Panc1 (cell line): ENCODE data around the gene LIPC.

ENCODE experiments used
- SIN3A ChIP-seq: IDR thresholded peaks from 2 replicates; pipeline ENCODE4 v1.6.1; 2012; ENCODE audit warnings: low read depth, mild to moderate bottlenecking, low read length, moderate library complexity, borderline replicate concordance; ENCODE audit not compliant: insufficient read depth
- TCF7L2 ChIP-seq: IDR thresholded peaks from 2 replicates; pipeline ENCODE4 v1.6.1; 2011; ENCODE audit warnings: mild to moderate bottlenecking, low read depth, low read length, inconsistent platforms
- TF ChIP-seq, protein P1 (sequence below): fragments of 450-650 bp; IDR thresholded peaks from 2 replicates; pipeline ENCODE4 v1.5.1; 2017; ENCODE audit warnings: mild to moderate bottlenecking

DNA sequence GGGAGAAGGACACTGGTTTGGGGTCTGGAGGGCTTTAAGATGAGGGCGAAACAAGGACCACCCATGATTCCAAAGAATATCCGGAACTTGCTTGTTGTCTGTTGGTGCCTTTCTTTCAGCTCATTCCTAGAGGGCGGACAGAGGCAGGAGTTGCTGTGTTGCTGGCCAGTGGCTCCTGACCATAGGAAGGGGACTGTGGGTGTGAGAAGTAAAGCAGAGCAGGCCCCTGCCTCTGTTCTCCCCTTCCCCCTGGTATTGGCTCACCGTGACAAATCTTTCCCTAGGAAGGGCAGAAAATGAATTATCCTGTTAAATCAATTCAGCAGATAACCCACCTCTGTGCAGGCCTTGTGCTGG is 89.1 kb downstream of the LIPC start:
- TF ChIP-seq, protein P1, sequence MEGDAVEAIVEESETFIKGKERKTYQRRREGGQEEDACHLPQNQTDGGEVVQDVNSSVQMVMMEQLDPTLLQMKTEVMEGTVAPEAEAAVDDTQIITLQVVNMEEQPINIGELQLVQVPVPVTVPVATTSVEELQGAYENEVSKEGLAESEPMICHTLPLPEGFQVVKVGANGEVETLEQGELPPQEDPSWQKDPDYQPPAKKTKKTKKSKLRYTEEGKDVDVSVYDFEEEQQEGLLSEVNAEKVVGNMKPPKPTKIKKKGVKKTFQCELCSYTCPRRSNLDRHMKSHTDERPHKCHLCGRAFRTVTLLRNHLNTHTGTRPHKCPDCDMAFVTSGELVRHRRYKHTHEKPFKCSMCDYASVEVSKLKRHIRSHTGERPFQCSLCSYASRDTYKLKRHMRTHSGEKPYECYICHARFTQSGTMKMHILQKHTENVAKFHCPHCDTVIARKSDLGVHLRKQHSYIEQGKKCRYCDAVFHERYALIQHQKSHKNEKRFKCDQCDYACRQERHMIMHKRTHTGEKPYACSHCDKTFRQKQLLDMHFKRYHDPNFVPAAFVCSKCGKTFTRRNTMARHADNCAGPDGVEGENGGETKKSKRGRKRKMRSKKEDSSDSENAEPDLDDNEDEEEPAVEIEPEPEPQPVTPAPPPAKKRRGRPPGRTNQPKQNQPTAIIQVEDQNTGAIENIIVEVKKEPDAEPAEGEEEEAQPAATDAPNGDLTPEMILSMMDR = no peak
- TF ChIP-seq SIN3A (no peak), TCF7L2 (no peak)
